Psoas muscle (tissue), 8 donors: ENCODE results near the gene DNAJB2. TPM values are rescaled to one million over a fixed set of nuclear protein-coding genes. Genes with fewer than 3 reads are reported as not detected.
A peak's percentile ranks its signal among the peaks of the same experiment; 100 is the strongest.

ENCODE experiments used
- ATAC-seq, 4 donors: fragments of 200-7000 bp; cut with Tn5 transposase; one replicate each; pipeline ENCODE4 v1.9.1; 2020; ENCODE audit warnings: moderate library complexity in 3 of 4, mild to moderate bottlenecking in 2 of 4
- DNase-seq, 2 donors: peaks; one replicate each; pipeline ENCODE4 v3.0.0-alpha.2; 2020
- H3K27ac ChIP-seq: fragments of 200-600 bp; one replicate; pipeline ENCODE4 v1.8.0; 2022
- H3K27me3 ChIP-seq, 3 donors: fragments of 200-600 bp in 1 of 3; one replicate each; pipeline versions ENCODE4 v1.6.1 to v1.8.0; 2013 to 2022; ENCODE audit warnings: low read length in 2 of 3, mild to moderate bottlenecking in 2 of 3, moderate library complexity in 1 of 3; ENCODE audit not compliant: insufficient read depth in 3 of 3
- H3K36me3 ChIP-seq, 2 donors: fragments of 200-600 bp in 1 of 2; one replicate each; pipeline versions ENCODE4 v1.6.1 to v1.8.0; 2013 to 2022; ENCODE audit warnings: low read depth in 1 of 2, mild to moderate bottlenecking in 1 of 2, moderate library complexity in 1 of 2; ENCODE audit not compliant: insufficient read depth in 1 of 2
- H3K4me1 ChIP-seq: fragments of 200-600 bp; one replicate; pipeline ENCODE4 v1.8.0; 2022
- H3K4me3 ChIP-seq: fragments of 200-600 bp; one replicate; pipeline ENCODE4 v1.8.0; 2022; ENCODE audit warnings: mild to moderate bottlenecking
- H3K9me3 ChIP-seq: fragments of 200-600 bp; one replicate; pipeline ENCODE4 v1.8.0; 2022
- WGBS, 3 donors: extraction: QIAGEN DNeasy Blood & Tissue Kit; methylation state at CpG; one replicate each; pipeline versions ENCODE4 v1.1.6 to v1.1.7; 2013; 5-methylcytosine and 5-hydroxymethylcytosine counted together
- intact Hi-C, 2 donors: fragments of 100-400 bp; cut with DNase I; formaldehyde crosslinking; loops; one replicate each; pipeline versions ENCODE4 v1.11.0 to v1.14.2; 2022
- polyA plus RNA-seq, 3 donors: library from polyadenylated mRNA; stranded (reverse); fragments of 200-250 nt; gene quantifications; one replicate each; pipeline ENCODE4 v1.2.3, GENCODE V29; 2013
- total RNA-seq, 4 donors: library from RNA; stranded (reverse); fragmentation: NEBNext Ultra II Directional in 2 of 4; extraction: Animal tissue kit (Norgen Biotek cat#: 25700) in 2 of 4; gene quantifications; one replicate each; pipeline versions ENCODE4 v1.2.1 to v1.2.4, GENCODE V29; 2021 to 2023
- TF ChIP-seq, protein P1 (sequence below): fragments of 200-600 bp; IDR thresholded peaks from one replicate; pipeline ENCODE4 v1.8.0; 2022; ENCODE audit warnings: antibody characterized with exemption
- donor health status: healthy with polysubstance abuse.
- donor health status: DM: no; HTN: no; CAD: no; lungs with moderate emphysema.
- donor health status: Bipolar disorder and iron deficiency.
- donor health status: healthy.
- donor health status: DM: yes; HTN: yes; CAD: no.
- donor health status: DM: no; HTN: no; CAD: no.
- donor health status: DM: no; HTN: no; CAD: no.
- donor health status: DM: yes; HTN: yes; CAD: no.

The DNAJB2 gene
- total and polyA plus RNA-seq, 7 donors = 93.1 to 204 (median 105) TPM

DNA sequence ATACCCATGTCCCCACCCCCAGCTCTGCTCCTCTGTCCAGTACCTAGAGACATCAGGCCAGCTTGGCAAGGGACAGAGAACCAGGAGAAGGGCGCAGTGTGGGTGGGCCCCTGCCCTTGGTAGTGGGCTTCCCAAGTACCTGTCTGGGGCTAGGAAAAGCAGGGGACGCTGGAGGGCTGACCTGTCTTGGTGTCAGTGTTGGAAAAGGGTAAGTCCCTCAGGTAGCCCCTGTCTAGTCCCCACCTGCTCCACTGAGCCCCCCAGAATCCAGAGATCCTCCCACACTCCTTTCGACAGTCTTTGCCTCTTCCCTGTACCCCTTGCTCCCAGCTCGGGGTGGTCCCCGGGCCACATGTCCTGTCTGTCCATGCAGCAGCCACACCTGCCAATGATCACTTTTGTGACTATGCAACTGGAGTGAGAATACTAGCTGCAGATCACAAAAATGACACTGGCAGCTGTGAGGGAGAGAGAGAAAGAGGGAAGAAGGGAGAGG, 14.6 kb downstream of the DNAJB2 start:
- Histone ChIP-seq H3K27me3 (no peaks in the 10 kb centered on the region), H3K36me3 (no peaks in the 10 kb centered on the region), H3K4me3 (no peak overlapping the region), H3K9me3 (no peaks in the 10 kb centered on the region), H3K27ac (peak overlapping the region; percentile 84), H3K4me1 (peaks cover 4% of the 10 kb centered on the region)
- intact Hi-C loops = loop anchor here (1.0 to 10.0 kb wide), 2 partner anchors 15 to 49 kb away; partner anchors contain the start of genes GLB1L (in 1 of the 2) and STK16 (in 1 of the 2)
- DNase-seq (peak in 1 of 2 donors; percentile 42), ATAC-seq (no peak)
- 67 to 81% (median 70%) methylated on average over 5 of the region's 5 CpGs for WGBS, 3 donors
- TF ChIP-seq, protein P1, sequence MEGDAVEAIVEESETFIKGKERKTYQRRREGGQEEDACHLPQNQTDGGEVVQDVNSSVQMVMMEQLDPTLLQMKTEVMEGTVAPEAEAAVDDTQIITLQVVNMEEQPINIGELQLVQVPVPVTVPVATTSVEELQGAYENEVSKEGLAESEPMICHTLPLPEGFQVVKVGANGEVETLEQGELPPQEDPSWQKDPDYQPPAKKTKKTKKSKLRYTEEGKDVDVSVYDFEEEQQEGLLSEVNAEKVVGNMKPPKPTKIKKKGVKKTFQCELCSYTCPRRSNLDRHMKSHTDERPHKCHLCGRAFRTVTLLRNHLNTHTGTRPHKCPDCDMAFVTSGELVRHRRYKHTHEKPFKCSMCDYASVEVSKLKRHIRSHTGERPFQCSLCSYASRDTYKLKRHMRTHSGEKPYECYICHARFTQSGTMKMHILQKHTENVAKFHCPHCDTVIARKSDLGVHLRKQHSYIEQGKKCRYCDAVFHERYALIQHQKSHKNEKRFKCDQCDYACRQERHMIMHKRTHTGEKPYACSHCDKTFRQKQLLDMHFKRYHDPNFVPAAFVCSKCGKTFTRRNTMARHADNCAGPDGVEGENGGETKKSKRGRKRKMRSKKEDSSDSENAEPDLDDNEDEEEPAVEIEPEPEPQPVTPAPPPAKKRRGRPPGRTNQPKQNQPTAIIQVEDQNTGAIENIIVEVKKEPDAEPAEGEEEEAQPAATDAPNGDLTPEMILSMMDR = no peak

DNA sequence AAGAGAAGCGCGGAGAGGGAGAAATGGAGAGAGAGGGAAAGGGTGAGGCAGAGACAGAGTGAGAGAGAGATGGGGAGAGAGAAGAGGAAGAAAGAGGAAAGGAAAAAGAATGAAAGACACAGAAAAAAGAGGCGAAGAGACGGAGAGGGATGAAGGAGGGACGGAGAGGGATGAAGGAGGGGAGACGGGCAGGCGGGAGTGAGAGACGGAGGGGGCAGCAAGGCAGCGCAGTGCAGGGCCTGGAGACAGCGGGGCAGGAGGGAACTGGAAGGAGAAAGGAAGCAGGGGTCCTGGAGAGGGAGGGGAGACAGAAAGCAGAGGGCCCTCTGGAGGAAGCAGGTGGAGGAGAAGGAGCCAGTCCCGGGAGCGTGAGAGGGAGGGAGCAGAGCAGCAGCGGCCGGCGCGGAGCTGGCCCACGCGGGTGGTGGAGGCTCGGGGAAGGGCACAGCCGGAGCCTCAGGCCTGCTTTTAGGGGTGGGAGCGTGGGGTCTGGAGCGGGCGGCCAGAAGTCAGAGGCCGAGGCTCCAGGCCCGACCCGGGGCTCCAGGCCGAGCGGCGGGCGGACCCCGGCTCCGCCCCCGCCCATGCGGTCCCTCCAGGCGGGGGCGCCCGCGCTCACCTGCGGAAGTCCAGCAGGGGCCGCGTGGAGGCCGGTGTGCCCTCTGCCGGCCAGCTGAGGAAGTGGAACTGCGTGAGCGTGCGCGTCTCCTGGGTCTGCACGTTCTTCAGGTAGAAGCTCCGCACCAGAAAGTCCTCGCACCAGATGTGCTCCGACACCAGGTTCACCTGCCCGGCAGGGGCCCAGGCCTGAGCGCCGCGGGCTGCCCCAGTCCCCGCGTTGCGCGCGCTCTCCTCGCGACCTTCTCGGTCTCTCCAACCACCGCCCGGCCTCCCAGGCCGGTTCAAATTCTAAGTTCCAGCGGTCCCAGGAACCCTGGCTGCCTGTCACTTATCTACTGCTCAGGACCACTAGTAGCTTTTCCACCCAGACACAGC, 15.5 kb downstream of the DNAJB2 start:
- H3K4me1 ChIP-seq = peaks cover 4% of the 10 kb centered on the region
- H3K9me3 ChIP-seq = no peaks in the 10 kb centered on the region
- no peaks in the 10 kb centered on the region for H3K36me3 ChIP-seq
- WGBS, 3 donors = 5 to 12% (median 6%) methylated on average over 51 to 67 of the region's 67 CpGs
- TF ChIP-seq, protein P1 = peak; percentile 99
- peak; percentile 92 to 97 (median 94) for ATAC-seq
- H3K27me3 ChIP-seq = peaks cover 0 to under 1% (median 0%) of the 10 kb centered on the region in 3 donors
- H3K4me3 ChIP-seq = peak overlapping the region; percentile 71
- intact Hi-C loops = loop anchor here (1.0 to 10.0 kb wide), 3 partner anchors 16 to 132 kb away; partner anchors contain the start of genes GLB1L (in 1 of the 2), NHEJ1 (in 1 of the 2) and STK16 (in 1 of the 2)
- peak; percentile 86 to 93 for DNase-seq
- peak overlapping the region; percentile 84 for H3K27ac ChIP-seq

DNA sequence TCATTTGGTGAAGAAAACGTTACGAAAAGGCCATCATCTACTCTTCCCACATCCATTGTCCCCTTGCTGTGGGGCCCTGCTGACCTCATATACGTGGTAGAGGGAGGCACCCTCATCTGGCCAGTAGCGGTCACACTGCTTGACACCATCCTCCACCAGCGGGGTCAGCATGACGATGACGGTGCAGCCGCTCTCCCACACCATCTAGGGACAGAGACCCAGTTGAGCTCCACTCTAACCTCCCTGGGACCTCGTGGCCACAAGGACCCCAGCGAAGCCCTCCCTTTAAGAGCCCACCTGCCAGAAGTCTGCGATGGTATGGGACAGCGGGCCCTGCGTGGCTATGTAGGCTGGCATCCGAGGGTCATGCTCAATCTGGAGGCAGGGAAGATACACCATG, 17.0 kb downstream of the DNAJB2 start:
- Histone ChIP-seq H3K27ac (no peak overlapping the region), H3K9me3 (no peaks in the 10 kb centered on the region), H3K4me1 (peaks cover 4% of the 10 kb centered on the region), H3K36me3 (no peaks in the 10 kb centered on the region), H3K27me3 (peaks cover 0 to 1% (median 0%) of the 10 kb centered on the region in 3 donors), H3K4me3 (no peak overlapping the region)
- intact Hi-C loops = loop anchor here in 1 of 2 donors (5.0 to 10.0 kb wide), 2 partner anchors 51 to 134 kb away; partner anchors contain the start of genes GLB1L, NHEJ1 and STK16
- no peak for ATAC-seq
- peak in 1 of 2 donors; percentile 41 for DNase-seq
- 82 to 88% (median 84%) methylated on average over 14 of the region's 14 CpGs for WGBS, 3 donors
- TF ChIP-seq, protein P1 = no peak

DNA sequence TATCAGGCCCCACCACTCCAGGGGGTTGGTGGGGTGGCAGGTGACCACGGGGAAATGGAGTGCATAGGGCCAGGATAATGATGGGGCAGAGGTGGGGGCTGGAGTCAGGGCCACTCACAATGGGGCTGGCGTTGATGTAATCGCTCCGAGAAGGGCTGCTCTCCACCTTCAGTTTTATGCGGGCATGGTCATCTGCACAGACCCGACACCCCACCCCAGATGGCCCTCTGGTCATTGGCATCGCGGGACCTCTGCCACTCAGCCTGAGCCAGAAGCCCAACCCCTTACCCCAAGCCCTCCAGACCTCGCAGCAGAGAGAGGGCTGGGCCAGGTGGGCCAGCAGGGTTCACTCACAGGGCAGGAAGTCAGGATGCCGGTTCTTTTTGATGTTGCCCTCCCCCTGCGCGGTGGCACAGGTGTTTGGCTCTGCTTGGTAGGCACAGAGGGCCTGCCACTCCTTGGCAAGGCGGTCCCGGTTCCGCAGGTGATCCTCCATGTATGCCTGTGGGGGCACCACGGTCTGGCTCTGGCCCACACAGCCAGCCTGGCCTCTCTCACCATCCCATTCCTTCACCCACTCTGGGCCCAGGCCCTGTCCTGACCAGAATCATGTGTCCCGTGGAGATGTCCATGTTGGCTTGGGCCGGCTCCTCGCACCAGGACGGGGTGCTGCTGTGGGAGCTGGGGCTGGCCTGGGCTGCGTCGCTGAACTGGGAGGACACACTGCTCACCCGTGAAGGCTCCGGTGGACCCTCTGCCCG, 17.6 kb downstream of the DNAJB2 start:
- no peak overlapping the region for H3K27ac ChIP-seq
- DNase-seq (no peak), ATAC-seq (no peak)
- no peak overlapping the region for H3K4me3 ChIP-seq
- TF ChIP-seq, protein P1 = no peak
- 83 to 88% (median 84%) methylated on average over 23 to 25 of the region's 25 CpGs for WGBS, 3 donors
- intact Hi-C loops = loop anchor here in 1 of 2 donors (5.0 to 10.0 kb wide), 2 partner anchors 52 to 135 kb away; partner anchors contain the start of genes GLB1L, NHEJ1 and STK16
- H3K4me1 ChIP-seq = peaks cover 4% of the 10 kb centered on the region
- H3K36me3 ChIP-seq = no peaks in the 10 kb centered on the region
- H3K9me3 ChIP-seq = no peaks in the 10 kb centered on the region
- peaks cover 0 to 1% (median 0%) of the 10 kb centered on the region in 3 donors for H3K27me3 ChIP-seq
